Tibial artery (tissue), 4 donors: ENCODE measurements around the gene DUSP3.

Experiments used
- DNase-seq, 2 donors: peaks; one replicate each; pipeline ENCODE4 v3.0.0-alpha.2; 2019
- H3K27ac ChIP-seq, 2 donors: fragments of 200-600 bp; sonication (generic) in 1 of 2; 1 replicate in 1 of 2; 2 replicates in 1 of 2; pipeline ENCODE4 v1.5.1; 2018 to 2019; ENCODE audit warnings: mild to moderate bottlenecking in 1 of 2
- H3K27me3 ChIP-seq, 2 donors: fragments of 200-600 bp; sonication (generic) in 1 of 2; one replicate each; pipeline versions ENCODE4 v1.5.1 to v1.6.0; 2016 to 2019
- H3K36me3 ChIP-seq, 3 donors: fragments of 200-600 bp; sonication (generic) in 2 of 3; one replicate each; pipeline ENCODE4 v1.5.1; 2016 to 2019; ENCODE audit warnings: mild to moderate bottlenecking in 2 of 3
- H3K4me1 ChIP-seq, 4 donors: fragments of 200-600 bp; sonication (generic) in 2 of 4; 1 replicate in 3 of 4; 2 replicates in 1 of 4; pipeline ENCODE4 v1.5.1; 2016 to 2019
- H3K4me3 ChIP-seq, 2 donors: fragments of 200-600 bp; sonication (generic) in 1 of 2; 1 replicate in 1 of 2; 2 replicates in 1 of 2; pipeline ENCODE4 v1.5.1; 2018 to 2019; ENCODE audit warnings: mild to moderate bottlenecking in 2 of 2
- H3K9me3 ChIP-seq, 3 donors: fragments of 200-600 bp; sonication (generic) in 1 of 3; one replicate each; pipeline ENCODE4 v1.5.1; 2016 to 2019
- intact Hi-C: fragments of 100-400 bp; cut with DNase I; formaldehyde crosslinking; loops from one replicate; pipeline ENCODE4 v1.15.0; 2023; ENCODE audit warnings: low total_unique reads
- TF ChIP-seq, protein P1 (sequence below), 2 experiments: fragments of 200-600 bp in 1 of 2; fragments of 450-650 bp in 1 of 2; IDR thresholded peaks; one replicate each; pipeline ENCODE4 v1.5.1; 2017 to 2019; ENCODE audit warnings: antibody characterized with exemption in 2 of 2, mild to moderate bottlenecking in 1 of 2, moderate library complexity in 1 of 2

Gene DUSP3

DNA sequence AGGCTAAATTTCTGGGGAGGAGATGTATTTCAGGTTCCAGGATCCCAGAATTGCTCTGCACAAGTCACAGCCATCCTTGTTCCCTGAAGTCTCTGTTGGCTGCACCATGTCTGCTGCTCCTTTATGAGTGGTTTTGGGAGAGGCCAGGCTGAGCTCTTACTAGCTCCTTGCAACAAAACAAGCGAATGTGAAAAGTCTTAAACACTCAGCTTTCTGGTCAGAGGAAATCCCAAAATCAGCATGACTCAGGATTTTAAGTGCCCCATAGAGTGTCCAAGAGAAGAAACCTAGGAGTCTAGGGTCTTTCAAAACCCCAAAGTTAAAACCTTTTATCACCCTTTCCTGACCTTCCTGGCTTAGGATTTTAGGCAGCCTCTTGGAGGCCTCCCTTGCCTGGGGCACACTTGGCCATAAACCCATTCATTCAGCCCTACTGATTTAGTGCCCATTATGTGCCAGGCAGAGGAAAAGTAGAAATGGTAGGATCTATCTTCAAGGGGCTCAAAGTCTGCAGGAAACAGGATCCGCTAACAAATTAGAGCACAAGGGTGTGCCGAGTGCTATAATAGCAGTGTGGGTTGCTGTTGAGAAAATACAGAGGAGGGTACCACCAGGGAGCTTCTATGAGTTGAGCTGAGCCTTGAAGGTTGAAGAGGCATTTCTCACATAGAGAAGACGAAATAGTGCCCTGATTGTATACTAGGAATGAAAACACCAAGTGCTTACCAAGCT, 57.1 kb downstream of the DUSP3 start:
- TF ChIP-seq, protein P1, sequence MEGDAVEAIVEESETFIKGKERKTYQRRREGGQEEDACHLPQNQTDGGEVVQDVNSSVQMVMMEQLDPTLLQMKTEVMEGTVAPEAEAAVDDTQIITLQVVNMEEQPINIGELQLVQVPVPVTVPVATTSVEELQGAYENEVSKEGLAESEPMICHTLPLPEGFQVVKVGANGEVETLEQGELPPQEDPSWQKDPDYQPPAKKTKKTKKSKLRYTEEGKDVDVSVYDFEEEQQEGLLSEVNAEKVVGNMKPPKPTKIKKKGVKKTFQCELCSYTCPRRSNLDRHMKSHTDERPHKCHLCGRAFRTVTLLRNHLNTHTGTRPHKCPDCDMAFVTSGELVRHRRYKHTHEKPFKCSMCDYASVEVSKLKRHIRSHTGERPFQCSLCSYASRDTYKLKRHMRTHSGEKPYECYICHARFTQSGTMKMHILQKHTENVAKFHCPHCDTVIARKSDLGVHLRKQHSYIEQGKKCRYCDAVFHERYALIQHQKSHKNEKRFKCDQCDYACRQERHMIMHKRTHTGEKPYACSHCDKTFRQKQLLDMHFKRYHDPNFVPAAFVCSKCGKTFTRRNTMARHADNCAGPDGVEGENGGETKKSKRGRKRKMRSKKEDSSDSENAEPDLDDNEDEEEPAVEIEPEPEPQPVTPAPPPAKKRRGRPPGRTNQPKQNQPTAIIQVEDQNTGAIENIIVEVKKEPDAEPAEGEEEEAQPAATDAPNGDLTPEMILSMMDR (IDR thresholded peaks at IDR 0.05): no peak
- no peaks in the 10 kb centered on the region for H3K36me3 ChIP-seq
- peak overlapping the region in 1 of 2 donors; percentile 98 for H3K27ac ChIP-seq
- intact Hi-C loops: no loop called here
- no peaks in the 10 kb centered on the region for H3K27me3 ChIP-seq
- H3K4me3 ChIP-seq: no peak overlapping the region
- DNase-seq: no peak
- H3K4me1 ChIP-seq: peaks cover 0 to 19% (median 5%) of the 10 kb centered on the region in 4 donors
- no peaks in the 10 kb centered on the region for H3K9me3 ChIP-seq

DNA sequence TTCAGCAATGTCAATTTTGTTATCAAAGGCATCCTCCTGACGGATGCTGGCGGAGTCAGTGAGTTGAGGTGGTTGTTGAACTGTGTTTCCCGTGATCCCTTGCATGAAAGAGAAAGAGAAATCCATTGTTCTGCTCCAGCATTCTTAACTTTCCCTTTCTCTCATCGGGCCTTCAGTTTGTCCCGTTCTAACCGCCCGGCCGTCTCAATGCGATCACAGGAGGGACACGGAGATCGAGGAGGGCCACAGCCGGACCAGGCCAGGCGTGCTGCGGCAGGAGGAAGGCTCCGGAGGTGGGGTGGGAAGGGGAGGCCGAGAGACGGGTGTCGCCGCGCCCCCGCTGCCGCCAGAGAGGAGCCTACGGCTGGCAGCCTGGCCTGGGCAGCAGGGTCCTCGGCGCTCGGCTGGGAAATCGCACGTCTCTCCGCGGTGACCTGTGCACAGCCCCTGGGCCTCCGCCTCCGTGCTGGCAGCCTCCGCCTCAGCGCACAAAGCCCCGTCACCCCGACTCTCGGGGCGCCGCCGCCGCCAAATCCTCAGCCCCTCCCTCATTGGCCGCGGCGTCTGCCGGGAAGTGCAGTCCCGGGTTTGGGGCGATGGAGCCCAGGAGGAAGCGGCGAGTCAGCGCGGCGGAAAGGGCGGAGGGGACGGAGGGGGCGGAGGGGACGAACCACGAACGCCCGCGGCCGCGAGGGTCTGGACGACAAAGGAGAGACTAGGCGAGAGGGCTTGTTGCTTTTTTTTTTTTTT, 58.3 kb downstream of the DUSP3 start:
- DNase-seq: peak; percentile 76 to 86
- H3K9me3 ChIP-seq: no peaks in the 10 kb centered on the region
- no peaks in the 10 kb centered on the region for H3K27me3 ChIP-seq
- peak overlapping the region; percentile 88 to 98 for H3K27ac ChIP-seq
- no peaks in the 10 kb centered on the region for H3K36me3 ChIP-seq
- intact Hi-C loops: no loop called here
- peak overlapping the region; percentile 65 to 77 for H3K4me3 ChIP-seq
- TF ChIP-seq, protein P1 (IDR thresholded peaks at IDR 0.05): no peak
- H3K4me1 ChIP-seq: peaks cover 0 to 19% (median 5%) of the 10 kb centered on the region in 4 donors

DNA sequence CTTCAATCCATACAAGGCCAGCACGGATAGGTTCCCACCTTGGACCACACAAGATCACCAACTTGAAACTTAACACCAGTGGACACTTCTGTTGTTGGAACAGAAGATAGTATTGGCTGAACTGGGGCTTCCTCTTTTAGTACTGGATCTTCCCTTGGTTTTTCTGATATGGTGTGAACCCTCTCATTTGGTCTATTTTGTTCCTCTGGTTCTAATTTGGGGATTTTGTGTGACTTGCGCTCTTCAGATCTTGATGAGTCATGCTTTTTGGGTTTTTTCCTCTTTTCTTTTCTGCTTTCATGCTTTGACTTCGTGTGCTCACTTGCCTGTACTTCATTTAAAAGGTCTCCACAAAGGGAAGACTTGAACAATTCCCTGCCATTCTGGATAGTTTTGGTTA, 59.2 kb downstream of the DUSP3 start:
- Histone ChIP-seq H3K36me3 (no peaks in the 10 kb centered on the region), H3K4me1 (peaks cover 0 to 16% (median 5%) of the 10 kb centered on the region in 4 donors), H3K4me3 (no peak overlapping the region), H3K9me3 (no peaks in the 10 kb centered on the region), H3K27ac (peak overlapping the region; percentile 88 to 98), H3K27me3 (no peaks in the 10 kb centered on the region)
- no peak for DNase-seq
- TF ChIP-seq, protein P1 (IDR thresholded peaks at IDR 0.05): no peak
- intact Hi-C loops: no loop called here

DNA sequence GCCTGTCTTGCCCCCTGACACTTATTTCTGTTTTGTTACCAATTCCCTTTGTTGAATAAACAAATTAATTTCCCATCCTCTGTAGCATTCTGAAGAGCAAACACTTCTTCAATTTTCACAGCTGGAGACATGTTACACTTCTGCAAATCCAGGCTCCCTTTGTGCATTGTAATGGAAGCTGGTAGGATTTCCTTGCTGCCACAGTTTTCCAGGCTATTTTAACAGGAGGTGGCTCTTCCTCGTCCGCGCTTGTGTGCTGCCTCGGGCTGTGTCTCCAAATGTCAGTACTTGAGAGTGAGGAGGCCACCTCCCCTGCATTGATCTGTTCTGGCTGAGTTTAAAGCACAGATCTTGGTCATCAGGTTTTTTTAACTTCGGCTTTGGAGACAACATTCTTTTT, 60.2 kb downstream of the DUSP3 start:
- intact Hi-C loops: no loop called here
- no peaks in the 10 kb centered on the region for H3K27me3 ChIP-seq
- no peak for DNase-seq
- no peak overlapping the region for H3K27ac ChIP-seq
- peaks cover 0 to 14% (median 4%) of the 10 kb centered on the region in 4 donors for H3K4me1 ChIP-seq
- no peak overlapping the region for H3K4me3 ChIP-seq
- H3K36me3 ChIP-seq: no peaks in the 10 kb centered on the region
- H3K9me3 ChIP-seq: no peaks in the 10 kb centered on the region
- TF ChIP-seq, protein P1 (IDR thresholded peaks at IDR 0.05): no peak

DNA sequence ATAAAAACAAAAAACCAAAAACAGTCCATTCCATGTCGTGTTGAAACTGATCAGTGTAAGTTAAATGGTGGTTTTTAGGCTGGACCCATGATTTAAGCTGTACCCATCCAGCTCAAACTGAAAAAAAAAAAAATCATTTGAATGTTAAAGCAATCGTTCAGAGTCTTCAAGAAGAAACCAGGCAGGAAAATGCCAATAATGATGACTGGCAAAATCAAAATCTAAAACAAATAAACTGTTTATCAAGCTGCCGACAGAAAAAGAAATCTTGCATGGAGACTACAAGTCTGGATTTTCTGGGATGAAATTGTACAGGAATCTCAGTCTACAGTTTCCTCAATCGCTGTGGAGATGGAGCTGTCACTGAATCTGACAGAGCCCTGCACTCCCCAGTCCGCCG, 60.9 kb downstream of the DUSP3 start:
- Histone ChIP-seq H3K4me1 (peaks cover 0 to 19% (median 9%) of the 10 kb centered on the region in 4 donors), H3K27me3 (no peaks in the 10 kb centered on the region), H3K36me3 (no peaks in the 10 kb centered on the region), H3K27ac (no peak overlapping the region), H3K9me3 (no peaks in the 10 kb centered on the region), H3K4me3 (no peak overlapping the region)
- DNase-seq: no peak
- intact Hi-C loops: no loop called here
- TF ChIP-seq, protein P1 (IDR thresholded peaks at IDR 0.05): no peak
